Muscle of leg (tissue), 11 donors: Measurements from ENCODE around the gene TRPC3. TPM values are rescaled to one million over a fixed set of nuclear protein-coding genes. Genes with fewer than 3 reads are reported as not detected.
A peak's percentile ranks its signal among the peaks of the same experiment; 100 is the strongest.

Source experiments
- DNase-seq: peaks from one replicate; pipeline ENCODE4 v3.0.0; 2013
- H3K27ac ChIP-seq: one replicate; pipeline ENCODE4 v1.5.1; 2013; ENCODE audit warnings: mild to moderate bottlenecking, low read length, control low read depth
- H3K27me3 ChIP-seq: one replicate; pipeline ENCODE4 v1.6.1; 2013; ENCODE audit warnings: low read length; ENCODE audit not compliant: control insufficient read depth, insufficient read depth
- H3K36me3 ChIP-seq: one replicate; pipeline ENCODE4 v1.6.1; 2013; ENCODE audit warnings: low read length; ENCODE audit not compliant: control insufficient read depth, insufficient read depth
- H3K4me1 ChIP-seq: one replicate; pipeline ENCODE4 v1.6.1; 2013; ENCODE audit warnings: low read length; ENCODE audit not compliant: control insufficient read depth, insufficient read depth
- H3K4me3 ChIP-seq: one replicate; pipeline ENCODE4 v1.5.1; 2013; ENCODE audit warnings: low read length, control low read depth
- H3K9me3 ChIP-seq: replicated peaks from 2 replicates; pipeline ENCODE4 v1.6.1; 2013; ENCODE audit warnings: low read depth, low read length; ENCODE audit not compliant: control insufficient read depth
- WGBS: methylation state at CpG from one replicate; pipeline ENCODE4 v1.1.5; 2013; ENCODE audit warnings: missing lambda C conversion rate; ENCODE audit not compliant: insufficient coverage; 5-methylcytosine and 5-hydroxymethylcytosine counted together
- polyA plus RNA-seq, 8 donors: library from polyadenylated mRNA; unstranded; fragments of 120-200 nt; gene quantifications; one replicate each; pipeline versions ENCODE4 v1.2.1 to v1.2.3, GENCODE V29; 2013; ENCODE audit warnings: inconsistent platforms in 1 of 8, low replicate concordance in 1 of 8; ENCODE audit not compliant: insufficient read length in 8 of 8, insufficient read depth in 1 of 8
- total RNA-seq: library from RNA; stranded (reverse); fragments of 120-200 nt; gene quantifications from one replicate; pipeline ENCODE4 v1.2.4, GENCODE V29; 2013

The TRPC3 gene
- total and polyA plus RNA-seq, 9 donors, result 0.52 to 1.7 (median 0.83) TPM

DNA sequence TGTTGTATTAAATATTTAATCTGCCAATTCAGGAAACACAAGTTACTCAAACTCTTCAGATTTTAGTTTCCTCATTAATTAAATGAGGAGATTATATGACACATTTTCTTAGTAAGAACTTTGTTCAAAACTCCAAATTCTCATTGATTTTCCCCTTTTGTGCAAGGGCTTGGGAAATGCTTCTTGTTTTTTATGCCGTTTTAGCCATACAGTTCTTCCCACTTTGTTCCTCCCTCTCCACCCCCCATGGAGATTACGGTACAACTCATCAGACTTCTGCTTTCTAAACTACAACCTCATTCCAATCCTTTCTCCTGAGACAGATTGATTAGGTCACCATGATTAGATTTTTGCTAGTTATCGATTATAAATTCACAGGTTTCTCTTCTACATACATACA is 70.7 kb downstream of the TRPC3 start:
- no peaks in the 10 kb centered on the region for H3K9me3 ChIP-seq
- no peaks in the 10 kb centered on the region for H3K27me3 ChIP-seq
- WGBS, result 35% methylated on average over 2 of the region's 3 CpGs
- no peak overlapping the region for H3K27ac ChIP-seq
- DNase-seq, result no peak
- H3K36me3 ChIP-seq, result no peaks in the 10 kb centered on the region
- no peaks in the 10 kb centered on the region for H3K4me1 ChIP-seq
- H3K4me3 ChIP-seq, result no peak overlapping the region

- Histone ChIP-seq H3K4me1 (no peaks in the 10 kb centered on the region), H3K36me3 (no peaks in the 10 kb centered on the region), H3K4me3 (no peak overlapping the region), H3K27me3 (peaks cover 2% of the 10 kb centered on the region), H3K9me3 (no peaks in the 10 kb centered on the region), H3K27ac (no peak overlapping the region)
- no peak for DNase-seq
These were observed 72.7 kb downstream of the TRPC3 start for GRCh38 chr4:121879135-121879534.

DNA sequence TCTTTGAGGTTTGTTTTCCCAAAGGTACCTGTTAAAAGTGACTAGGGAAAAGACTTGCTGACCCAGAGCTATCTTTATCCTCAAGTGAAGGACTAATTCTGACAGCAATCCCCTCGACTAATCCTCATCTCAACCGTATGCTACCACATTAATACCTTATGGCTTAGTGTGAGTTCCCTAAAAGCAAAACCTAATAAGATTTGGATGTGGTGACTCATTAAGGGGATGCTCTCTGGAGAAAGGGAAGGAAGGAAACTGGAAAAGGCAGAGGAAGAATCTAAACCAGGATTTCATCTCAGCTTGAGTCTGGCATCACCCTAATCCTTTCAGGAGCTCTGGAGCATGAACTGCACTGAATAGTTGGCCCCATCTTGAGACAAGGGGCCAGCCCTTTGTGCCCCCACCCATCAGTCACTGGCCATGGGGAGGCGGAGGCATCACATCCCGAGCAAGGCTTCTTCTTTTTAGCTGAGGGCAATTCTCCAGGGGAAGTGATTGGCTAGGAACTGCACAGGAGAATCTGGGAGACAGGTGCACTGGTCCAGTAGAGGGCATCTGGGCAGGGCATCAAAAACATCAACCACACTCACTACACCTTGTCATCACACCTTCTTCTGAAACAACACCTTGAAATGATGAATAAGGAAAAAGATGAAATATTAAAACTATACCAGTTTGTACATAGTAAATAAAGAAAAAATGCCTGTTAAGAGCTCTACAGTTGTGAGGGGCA is 74.7 kb downstream of the TRPC3 start:
- H3K27ac ChIP-seq, result no peak overlapping the region
- no peaks in the 10 kb centered on the region for H3K9me3 ChIP-seq
- H3K27me3 ChIP-seq, result peaks cover 2% of the 10 kb centered on the region
- no peak for DNase-seq
- no peaks in the 10 kb centered on the region for H3K4me1 ChIP-seq
- H3K36me3 ChIP-seq, result no peaks in the 10 kb centered on the region
- WGBS, result no CpG with 5 or more reads among the region's 4 CpGs
- no peak overlapping the region for H3K4me3 ChIP-seq

DNA sequence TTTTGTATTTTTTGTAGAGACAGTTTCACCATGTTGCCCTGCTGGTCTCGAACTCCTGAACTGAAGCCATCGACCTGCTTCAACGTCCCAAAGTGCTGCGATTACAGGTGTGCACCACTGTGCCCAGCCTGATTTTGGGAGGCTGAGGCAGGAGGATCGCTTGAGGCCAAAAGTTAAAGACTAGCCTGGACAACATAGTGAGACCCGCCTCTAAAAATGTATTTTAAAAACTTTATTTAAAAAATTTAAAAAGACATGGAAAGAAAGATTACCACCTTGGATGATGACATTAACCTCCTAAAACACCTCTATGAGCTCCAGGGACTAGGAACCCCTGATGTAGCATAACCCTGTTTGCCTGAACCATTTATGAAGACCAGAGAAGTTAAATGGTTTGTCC is 75.8 kb downstream of the TRPC3 start:
- WGBS, result 83% methylated on average over 4 of the region's 6 CpGs
- Histone ChIP-seq H3K4me3 (no peak overlapping the region), H3K27ac (no peak overlapping the region), H3K27me3 (peaks cover 2% of the 10 kb centered on the region), H3K4me1 (no peaks in the 10 kb centered on the region), H3K9me3 (no peaks in the 10 kb centered on the region), H3K36me3 (no peaks in the 10 kb centered on the region)
- DNase-seq, result no peak

- no peaks in the 10 kb centered on the region for H3K9me3 ChIP-seq
- DNase-seq, result no peak
- H3K36me3 ChIP-seq, result no peaks in the 10 kb centered on the region
- H3K27ac ChIP-seq, result no peak overlapping the region
- no peaks in the 10 kb centered on the region for H3K4me1 ChIP-seq
- H3K27me3 ChIP-seq, result peaks cover 2% of the 10 kb centered on the region
- H3K4me3 ChIP-seq, result no peak overlapping the region
- WGBS, result no CpG with 5 or more reads among the region's 2 CpGs
These were observed 76.2 kb downstream of the TRPC3 start for GRCh38 chr4:121875652-121876051.

DNA sequence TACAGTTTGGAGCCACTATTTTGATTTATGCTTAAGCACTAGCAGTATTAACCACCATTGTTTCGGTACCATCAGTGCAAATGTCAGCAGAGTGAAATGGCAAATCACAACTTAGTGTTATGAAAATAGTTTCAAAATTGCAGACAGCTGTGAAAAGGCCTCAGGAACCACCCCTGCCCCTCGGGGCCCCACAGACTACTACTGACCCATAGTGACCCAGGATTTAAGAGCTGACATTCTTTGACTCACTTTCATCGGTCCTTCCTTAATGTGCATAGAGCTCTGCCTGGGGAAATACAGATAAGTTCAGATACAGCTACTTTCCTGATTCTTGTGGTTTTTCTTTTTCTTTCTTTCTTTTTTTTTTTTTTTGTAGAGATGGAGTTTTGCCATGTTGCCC is 78.3 kb downstream of the TRPC3 start:
- DNase-seq, result no peak
- no peak overlapping the region for H3K27ac ChIP-seq
- peaks cover 2% of the 10 kb centered on the region for H3K27me3 ChIP-seq
- WGBS, result no CpG with 5 or more reads among the region's 3 CpGs
- H3K9me3 ChIP-seq, result no peaks in the 10 kb centered on the region
- no peak overlapping the region for H3K4me3 ChIP-seq
- H3K36me3 ChIP-seq, result no peaks in the 10 kb centered on the region
- H3K4me1 ChIP-seq, result peaks cover 4% of the 10 kb centered on the region

DNA sequence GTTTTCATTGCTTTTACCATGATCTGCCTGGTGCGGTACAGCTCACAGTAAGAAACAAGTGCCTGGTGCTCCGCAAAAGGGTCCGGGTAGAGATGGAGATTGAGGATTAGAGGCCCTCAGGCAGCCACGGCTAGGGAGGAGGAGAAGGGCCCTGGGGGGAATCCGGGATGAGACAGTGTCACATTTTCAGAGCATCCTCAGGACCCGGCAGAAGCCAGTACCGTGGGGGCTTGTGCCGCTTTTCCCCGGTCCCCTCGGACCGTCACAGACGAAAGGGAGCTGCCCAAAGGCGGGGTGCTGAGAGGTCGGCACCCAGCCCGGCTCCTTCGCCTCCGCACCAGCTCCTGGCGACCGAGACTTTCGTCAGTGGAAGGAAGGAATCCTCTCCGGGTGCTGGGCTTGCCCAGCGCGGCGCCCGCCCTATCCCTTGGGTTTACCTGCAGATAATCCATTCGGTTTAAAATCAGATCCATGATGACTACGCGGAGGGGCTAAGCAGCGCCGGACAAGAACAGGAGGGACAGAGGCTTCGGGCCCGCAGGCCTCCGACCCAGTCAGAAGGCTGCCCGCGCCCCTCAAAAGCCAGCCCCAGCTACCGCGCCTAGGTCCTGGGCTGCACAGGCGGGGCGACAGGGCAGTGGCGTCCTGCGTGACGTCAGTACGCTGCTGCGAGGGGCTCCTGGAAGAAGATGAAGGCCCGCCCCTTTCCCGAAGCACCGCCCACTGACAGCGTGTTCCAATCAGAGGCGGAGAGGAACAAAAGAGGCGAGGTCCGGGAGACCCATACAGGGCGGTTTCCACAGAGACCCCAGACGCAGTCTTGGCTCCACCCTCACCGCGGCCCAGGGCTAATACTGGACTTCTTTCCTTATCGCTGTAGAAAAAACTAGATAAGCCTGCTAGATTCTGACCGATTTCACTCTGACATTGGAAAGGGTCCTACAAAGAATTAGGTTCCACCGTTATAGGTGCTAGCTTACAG is 81.7 kb downstream of the TRPC3 start, which contains the start of gene BBS7:
Gene BBS7, minus strand, starts transcription at position 634 of the 982 bp plus-strand sequence. Its CDS starts 161 bp downstream, at position 473.
- peaks cover 4% of the 10 kb centered on the region for H3K4me1 ChIP-seq
- DNase-seq, result peak; percentile 99
- H3K27me3 ChIP-seq, result no peaks in the 10 kb centered on the region
- H3K36me3 ChIP-seq, result no peaks in the 10 kb centered on the region
- peak within 1 kb of the TSS; percentile 80 for H3K27ac ChIP-seq
- H3K4me3 ChIP-seq, result peak within 1 kb of the TSS; percentile 58
- WGBS, result under 1% methylated on average over 56 of the region's 58 CpGs
- no peaks in the 10 kb centered on the region for H3K9me3 ChIP-seq

GRCh38 chr4:121863799-121864198 is 88.1 kb downstream of the TRPC3 start:
- WGBS, result 81% methylated on average over 5 of the region's 7 CpGs
- DNase-seq, result no peak
- no peaks in the 10 kb centered on the region for H3K4me1 ChIP-seq
- peaks cover 4% of the 10 kb centered on the region for H3K36me3 ChIP-seq
- H3K27me3 ChIP-seq, result no peaks in the 10 kb centered on the region
- H3K9me3 ChIP-seq, result no peaks in the 10 kb centered on the region
- H3K4me3 ChIP-seq, result no peak overlapping the region
- H3K27ac ChIP-seq, result no peak overlapping the region

GRCh38 chr4:121861426-121861825 is 90.4 kb downstream of the TRPC3 start:
- Histone ChIP-seq H3K27ac (no peak overlapping the region), H3K4me3 (no peak overlapping the region), H3K36me3 (peaks cover 8% of the 10 kb centered on the region), H3K4me1 (no peaks in the 10 kb centered on the region), H3K27me3 (no peaks in the 10 kb centered on the region), H3K9me3 (no peaks in the 10 kb centered on the region)
- WGBS, result no CpG with 5 or more reads among the region's 2 CpGs
- DNase-seq, result no peak

DNA sequence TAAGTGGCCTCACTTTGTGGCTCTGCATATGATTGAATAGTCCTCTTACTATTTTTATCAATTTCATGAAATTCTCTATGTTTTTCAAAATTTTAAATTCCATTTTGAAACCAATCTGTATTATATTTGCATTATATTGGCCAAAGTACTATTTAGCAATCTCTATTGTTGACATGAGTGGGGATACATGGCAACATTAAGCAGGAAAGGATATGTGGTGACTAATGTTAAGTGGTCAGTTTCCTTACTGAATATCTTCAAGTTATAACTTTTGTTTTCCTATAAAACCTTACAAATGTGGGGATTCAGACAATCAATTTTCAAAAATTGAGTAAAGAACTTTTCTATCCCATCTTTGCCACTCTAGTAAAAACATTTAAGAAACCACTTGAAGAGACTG is 91.7 kb downstream of the TRPC3 start:
- no peak overlapping the region for H3K4me3 ChIP-seq
- H3K4me1 ChIP-seq, result no peaks in the 10 kb centered on the region
- DNase-seq, result no peak
- H3K36me3 ChIP-seq, result peaks cover 8% of the 10 kb centered on the region
- no peaks in the 10 kb centered on the region for H3K27me3 ChIP-seq
- H3K9me3 ChIP-seq, result no peaks in the 10 kb centered on the region
- no peak overlapping the region for H3K27ac ChIP-seq
